ENCODE results near the gene POP7.

- TF ChIP-seq CTCF (conservative IDR thresholded peaks at IDR 0.05; ENCODE audit: low read depth, low read length) (no peak), EZH2 (IDR thresholded peaks at IDR 0.05; ENCODE audit: borderline replicate concordance, low read depth, low read length, poor library complexity, severe bottlenecking) (no peak)
Measured at GRCh38 chr7:100694098-100694745, 11.7 kb upstream of the POP7 start, which contains the start of gene GIGYF1.

Measured in A673 (cell line).